SKM-1 treated with dmso at 0.1 percent for 144 hours (cell line): ENCODE results near the gene AUP1.

Source experiments
- DNase-seq: peaks from one replicate; lab custom pipeline; 2025; ENCODE audit not compliant: unreplicated experiment; lab: John Stamatoyannopoulos, UW

AUP1 gene

GRCh38 chr2:74514368-74515270 lies 14.9 kb downstream of the AUP1 start, which contains the start of gene TLX2:
Gene TLX2 (plus strand): TSS chr2:74514450. CDS start chr2:74514807, 357 bp downstream.
- DNase-seq, result no peak

DNA sequence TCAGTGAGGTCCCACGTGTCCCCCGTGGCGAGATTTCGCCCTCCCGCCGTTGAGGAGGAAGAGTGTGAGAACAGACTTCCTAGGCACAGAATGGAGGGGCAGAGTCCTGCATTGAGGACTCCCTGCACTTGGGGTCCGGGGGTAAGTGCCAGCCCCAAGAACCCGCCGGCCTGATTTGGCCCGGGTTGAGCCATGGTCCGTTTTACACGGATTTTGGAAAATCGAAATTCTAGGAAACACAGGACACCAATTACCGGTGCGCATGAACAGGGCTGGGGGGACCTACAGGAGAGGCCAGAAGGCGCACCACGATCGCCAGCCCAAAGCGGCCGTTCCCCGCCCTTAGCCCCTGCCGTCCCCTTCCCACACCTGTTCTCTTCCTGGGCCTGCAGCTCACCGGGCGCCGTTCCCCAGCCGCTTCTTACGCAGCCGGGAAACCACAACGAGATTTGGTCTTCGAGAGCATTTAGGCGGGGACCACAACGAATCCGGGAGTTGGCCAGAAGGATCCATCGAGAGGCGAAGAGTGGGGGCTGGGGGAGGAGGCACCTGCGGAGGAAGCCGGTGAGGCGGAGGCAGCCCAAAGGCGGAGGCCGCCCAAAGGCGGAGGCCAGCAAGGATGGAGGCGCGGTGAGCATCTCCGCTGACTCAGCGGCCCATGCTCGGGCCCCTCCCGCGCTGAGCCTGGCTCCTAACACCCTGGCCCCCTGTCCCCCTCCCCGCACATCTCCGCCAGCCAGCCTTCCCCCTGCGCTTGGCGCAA lies 15.7 kb downstream of the AUP1 start:
- no peak for DNase-seq

GRCh38 chr2:74512744-74513604 lies 16.5 kb downstream of the AUP1 start:
- DNase-seq, result no peak

- no peak for DNase-seq
These were observed 18.2 kb downstream of the AUP1 start for GRCh38 chr2:74511104-74511989.

DNA sequence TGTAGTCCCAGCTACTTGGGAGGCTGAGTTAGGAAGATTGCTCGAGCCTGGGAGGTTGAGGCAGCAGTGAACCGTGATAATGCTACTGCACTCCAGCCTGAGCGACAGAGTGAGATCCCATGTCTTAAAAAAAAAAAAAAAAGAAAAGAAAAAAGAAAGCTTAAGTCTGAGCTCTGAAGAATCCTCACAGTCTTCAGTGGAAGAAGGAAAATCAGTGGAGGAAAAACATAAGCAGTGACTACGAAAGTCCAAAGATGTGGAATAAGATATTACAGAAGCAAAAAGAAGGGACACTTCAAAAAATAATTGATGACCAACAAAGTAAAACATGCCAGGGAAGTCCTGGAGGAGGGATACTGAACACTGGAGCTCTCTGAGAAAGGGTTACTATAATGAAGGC lies 19.2 kb downstream of the AUP1 start:
- DNase-seq, result no peak

DNA sequence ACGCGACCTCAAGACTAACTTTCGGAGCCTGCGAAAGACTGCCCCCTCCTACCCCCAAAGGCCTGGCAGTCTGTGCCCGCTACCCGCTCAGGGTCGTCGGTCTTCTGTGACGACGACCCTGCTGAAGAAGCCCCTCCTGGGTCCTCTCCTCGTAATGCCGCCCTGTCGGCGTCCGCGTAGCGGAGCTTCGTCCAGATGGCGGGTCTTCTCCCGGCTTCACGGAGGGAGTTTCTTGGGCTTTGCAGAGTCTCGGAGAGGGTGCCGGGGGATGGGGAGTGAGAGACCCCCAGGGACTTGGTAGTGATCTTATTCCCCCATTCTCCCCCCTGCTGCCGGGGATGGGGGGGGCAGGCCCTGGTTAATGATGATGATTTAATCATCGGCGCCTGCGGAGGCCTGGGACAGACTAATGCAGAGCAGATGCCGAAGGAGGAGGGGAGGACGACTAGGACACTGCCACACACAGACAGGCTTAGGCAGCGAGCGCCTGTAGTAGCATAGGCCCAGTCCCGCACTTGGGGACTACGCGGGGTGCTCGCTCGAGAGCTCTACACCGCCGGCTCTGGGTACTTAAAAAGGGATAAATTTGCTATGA lies 21.5 kb downstream of the AUP1 start:
- DNase-seq, result no peak

DNA sequence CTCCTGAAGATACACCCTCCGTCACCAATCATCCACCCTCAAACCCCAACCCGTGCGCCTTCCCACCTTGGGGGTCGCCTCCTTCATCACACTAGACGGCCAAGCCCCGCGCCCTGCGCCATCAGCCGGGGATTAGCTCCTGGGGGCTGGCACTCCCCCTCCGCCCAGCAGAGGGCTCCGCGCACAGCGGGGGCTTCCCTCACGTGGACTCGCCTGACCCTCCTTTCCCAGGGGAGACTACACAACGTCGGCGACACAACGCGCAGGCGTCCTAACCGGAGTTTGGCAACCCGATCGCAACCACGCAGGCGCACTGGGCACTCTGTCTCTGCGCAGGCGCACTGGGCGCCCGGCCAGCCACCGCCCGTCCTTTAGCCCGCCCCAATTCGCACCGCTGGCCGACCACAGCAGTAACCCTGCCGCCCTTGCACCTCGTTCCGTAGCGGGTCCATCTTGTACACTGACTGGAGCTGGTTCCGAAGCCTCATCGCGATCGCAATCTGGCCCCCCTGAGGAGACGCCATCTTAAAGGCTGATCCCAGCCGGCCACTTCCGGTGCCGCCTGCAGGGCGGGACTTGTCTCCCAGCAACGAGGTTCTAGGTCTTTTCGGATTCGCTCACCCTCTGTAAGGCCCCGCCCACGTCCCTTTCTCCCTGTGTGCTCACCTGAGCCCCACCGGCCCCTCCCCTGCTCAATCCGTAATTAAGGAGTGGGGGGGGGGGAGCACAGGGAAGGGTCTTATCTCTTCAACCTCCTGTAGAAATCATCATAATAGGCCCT lies 22.2 kb downstream of the AUP1 start, which contains the start of gene PCGF1:
Gene PCGF1, minus strand, starts transcription at position 551 of the 781 bp plus-strand sequence. Its CDS starts 27 bp downstream, at position 524.
- DNase-seq, result peak; percentile 89

GRCh38 chr2:74505448-74506246 lies 23.9 kb downstream of the AUP1 start:
- no peak for DNase-seq

- no peak for DNase-seq
These were observed 24.9 kb downstream of the AUP1 start for GRCh38 chr2:74504591-74504990.

- DNase-seq, result no peak
These were observed 25.7 kb downstream of the AUP1 start for GRCh38 chr2:74503506-74504475.

DNA sequence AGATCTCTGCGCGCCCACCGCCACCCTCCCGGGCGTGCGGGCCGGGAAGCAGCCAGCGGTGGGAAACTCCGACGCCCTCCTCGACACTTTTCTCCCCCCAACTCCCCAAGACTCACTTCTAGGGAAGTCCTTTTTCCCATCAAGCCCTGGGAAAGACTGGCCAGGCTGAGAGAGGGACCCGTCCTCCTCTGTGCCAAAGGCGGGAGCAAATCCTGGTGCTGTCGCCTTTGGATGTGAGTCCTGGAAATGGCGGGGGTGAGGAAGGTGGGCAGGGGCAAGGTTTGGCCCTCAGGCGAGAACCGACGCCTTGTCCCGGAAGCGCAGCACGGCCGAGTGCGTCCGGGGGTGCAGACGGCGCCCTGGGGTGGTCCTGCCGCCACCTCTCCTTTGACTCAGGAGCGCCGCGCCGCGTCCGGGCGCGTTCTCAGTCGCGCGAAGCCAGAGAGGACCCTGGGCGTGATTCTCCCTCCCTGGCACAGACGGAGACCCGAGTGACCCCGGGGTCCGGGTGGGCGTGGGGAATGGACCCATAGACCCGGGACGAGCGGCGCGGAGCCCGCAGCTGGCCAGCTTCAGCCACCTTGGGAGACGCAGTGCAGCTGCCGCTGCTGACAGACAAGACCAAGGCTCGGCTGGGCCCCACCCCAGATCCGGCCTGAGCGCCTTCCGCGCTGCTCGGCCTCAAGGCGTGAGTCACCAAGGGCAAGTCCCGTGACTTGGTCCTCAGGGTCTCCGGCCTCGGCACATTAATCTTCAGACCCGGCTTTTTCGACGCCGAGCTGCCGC lies 26.6 kb downstream of the AUP1 start:
- peak; percentile 26 for DNase-seq

DNA sequence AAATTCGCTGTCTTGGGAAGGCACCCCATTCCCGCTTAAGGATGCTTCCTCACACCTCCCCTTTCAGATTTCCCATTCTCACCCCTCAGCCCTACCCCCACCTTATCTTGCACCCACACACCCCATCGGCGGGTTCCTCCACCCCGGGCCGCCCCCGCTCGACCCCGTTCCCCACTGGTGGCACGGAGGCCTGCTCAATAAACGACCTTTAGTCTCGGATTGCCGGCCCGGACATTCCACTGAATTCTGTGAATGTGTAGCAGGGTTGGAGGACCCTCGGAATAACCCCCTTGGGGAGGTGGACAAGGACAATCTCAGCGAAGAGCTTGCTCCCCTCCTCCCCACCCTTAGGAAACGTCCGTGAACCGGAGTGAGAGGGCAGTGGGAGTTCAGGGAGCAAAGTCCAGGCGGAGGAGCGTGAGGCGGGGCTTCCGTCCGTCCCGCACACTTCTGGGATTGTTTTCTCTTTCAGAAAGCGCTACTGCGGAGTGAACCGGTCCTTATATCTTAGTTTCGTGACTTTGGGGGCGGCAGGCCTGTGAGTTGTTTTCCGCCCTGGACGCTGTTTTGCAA lies 27.3 kb downstream of the AUP1 start:
- DNase-seq, result no peak

DNA sequence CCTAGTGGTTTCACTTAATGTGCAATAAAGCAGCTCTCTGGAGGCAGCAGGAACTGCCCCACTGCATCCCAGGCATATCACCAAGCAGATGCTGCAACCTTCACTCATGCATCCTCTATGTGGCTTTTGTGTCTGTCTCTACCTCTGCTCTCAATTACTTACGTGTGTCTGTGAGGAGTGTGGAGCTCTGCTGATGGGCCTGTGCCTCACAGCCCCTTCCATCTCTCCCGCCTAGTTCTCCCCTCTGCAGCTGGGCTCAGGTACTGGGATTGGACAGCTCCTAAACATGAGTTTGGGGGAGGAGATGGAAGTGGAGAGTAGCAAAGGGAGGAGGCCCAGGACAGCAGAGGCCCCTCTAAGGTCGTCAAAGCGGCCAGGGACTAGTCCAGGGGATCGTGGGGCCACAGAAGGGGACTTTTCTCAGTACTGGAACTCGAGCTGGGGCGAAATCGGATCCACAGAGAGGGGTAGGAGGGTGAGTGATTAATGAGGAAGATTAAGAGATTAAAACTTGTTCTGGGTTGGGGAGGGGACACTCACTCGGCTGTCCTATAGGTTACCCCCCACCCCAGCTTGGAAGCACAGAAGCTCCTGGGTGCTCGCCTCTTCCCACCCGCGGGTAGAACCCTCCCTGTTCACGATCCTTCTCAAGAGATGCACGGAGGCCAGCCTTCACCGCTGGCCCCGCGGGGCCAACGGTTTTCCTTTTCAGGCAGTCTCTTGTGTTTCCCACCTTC lies 28.0 kb downstream of the AUP1 start:
- no peak for DNase-seq

DNA sequence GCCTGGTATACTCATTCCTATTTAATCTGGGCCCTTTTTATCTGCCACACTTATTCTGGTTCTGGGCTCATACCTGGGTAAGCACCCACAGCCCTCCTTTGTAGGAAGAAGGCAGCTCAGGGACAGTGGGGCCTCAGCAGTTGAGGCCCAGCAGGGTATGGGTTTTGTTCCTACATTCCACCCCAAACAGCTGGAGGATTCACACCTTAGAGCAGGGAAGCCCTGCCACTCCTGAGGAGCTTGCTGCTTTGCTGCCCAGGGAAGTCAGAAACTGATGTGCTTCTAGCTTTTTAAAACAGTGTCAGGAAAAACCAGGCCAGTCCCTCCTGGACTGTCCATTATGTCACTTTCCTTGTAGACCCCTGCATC lies 28.9 kb downstream of the AUP1 start:
- DNase-seq, result no peak

GRCh38 chr2:74499940-74500577 lies 29.4 kb downstream of the AUP1 start:
- DNase-seq, result no peak
